ENCODE data around the gene ANGPT4. TPM values are rescaled to one million over a fixed set of nuclear protein-coding genes. Genes with fewer than 3 reads are reported as not detected.

ANGPT4 gene
- total RNA-seq, 1 donor from 2014 or later, result 0.05 TPM

DNA sequence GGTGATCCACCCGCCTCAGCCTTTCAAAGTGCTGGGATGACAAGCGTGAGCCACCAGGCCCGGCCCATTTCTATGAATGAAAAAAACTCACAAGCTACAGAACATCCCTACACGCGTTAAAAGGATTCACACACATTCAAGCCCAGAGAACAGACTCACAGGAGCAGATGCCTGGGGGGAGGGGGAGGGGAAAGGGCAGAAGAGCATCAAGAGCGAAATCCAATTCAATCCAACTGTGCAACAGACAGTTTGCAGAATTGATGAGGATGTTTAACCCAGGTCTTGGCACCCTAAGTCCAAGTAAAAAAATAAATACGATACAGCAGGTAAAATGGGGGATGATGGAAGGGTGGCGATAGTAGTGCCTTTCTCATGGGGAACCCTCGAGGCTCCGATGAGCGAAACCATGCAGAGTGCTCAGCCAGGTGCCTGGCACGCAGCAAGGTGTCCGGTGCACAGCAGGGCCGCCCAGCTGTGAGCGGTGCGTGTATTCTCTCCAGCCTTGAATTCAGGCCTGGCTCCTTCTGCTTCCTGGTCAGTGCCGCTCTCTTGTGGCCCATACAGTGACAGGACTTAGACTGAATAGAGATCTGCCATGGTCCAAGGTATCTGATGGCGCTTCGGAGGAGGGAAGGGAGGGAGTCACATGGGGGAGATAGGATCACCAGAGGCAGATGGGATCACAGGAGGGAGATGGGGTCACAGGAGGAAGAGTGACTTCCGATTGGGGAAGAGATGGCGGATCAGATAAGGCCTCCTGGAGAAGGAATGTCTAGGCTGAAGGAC lies 35.4 kb upstream of the ANGPT4 start:
- DNase-seq (ENCODE audit: low read depth) (no peak), FAIRE-seq (no peak)
- TF ChIP-seq EZH2 (IDR thresholded peaks at IDR 0.05; ENCODE audit: insufficient read depth, low read length), result no peak
- no peak for TF ChIP-seq CTCF (IDR thresholded peaks at IDR 0.05; ENCODE audit: insufficient read depth, low read depth, low read length)
- Histone ChIP-seq H3K36me3 (ENCODE audit: insufficient read depth, low read length) (no peaks in the 10 kb centered on the region), H4K20me1 (ENCODE audit: insufficient read depth, low read length) (no peaks in the 10 kb centered on the region), H3K9me3 (ENCODE audit: insufficient read depth, low read depth, low read length) (no peaks in the 10 kb centered on the region), H3K79me2 (ENCODE audit: insufficient read depth, low read length) (no peaks in the 10 kb centered on the region), H3K4me3 (ENCODE audit: insufficient read depth, low read depth, low read length) (no peak overlapping the region), H3K27me3 (ENCODE audit: insufficient read depth, low read length) (no peaks in the 10 kb centered on the region), H2AFZ (ENCODE audit: low read depth, low read length) (no peak overlapping the region), H3K4me1 (ENCODE audit: insufficient read depth, low read length) (no peaks in the 10 kb centered on the region), H3K9ac (ENCODE audit: low read length) (no peak overlapping the region), H3K27ac (ENCODE audit: low read depth, low read length) (no peak overlapping the region), H3K4me2 (ENCODE audit: low read length) (no peak overlapping the region)
- no peak overlapping the region for H3K27ac Mint-ChIP-seq (ENCODE audit: unreplicated experiment)
- no peaks in the 10 kb centered on the region for H3K9me3 Mint-ChIP-seq (ENCODE audit: unreplicated experiment)
- no peak overlapping the region for H3K4me3 Mint-ChIP-seq (ENCODE audit: unreplicated experiment)
- no peaks in the 10 kb centered on the region for H3K4me1 Mint-ChIP-seq (ENCODE audit: low read depth, unreplicated experiment)
- H3K36me3 Mint-ChIP-seq (ENCODE audit: low read depth, unreplicated experiment), result no peaks in the 10 kb centered on the region
- H3K27me3 Mint-ChIP-seq (ENCODE audit: low read depth, unreplicated experiment), result peaks cover 34% of the 10 kb centered on the region

- H3K4me1 Mint-ChIP-seq (ENCODE audit: low read depth, unreplicated experiment), result no peaks in the 10 kb centered on the region
- no peak overlapping the region for H3K9ac ChIP-seq (ENCODE audit: low read length)
- TF ChIP-seq CTCF (IDR thresholded peaks at IDR 0.05; ENCODE audit: insufficient read depth, low read depth, low read length) (no peak), EZH2 (IDR thresholded peaks at IDR 0.05; ENCODE audit: insufficient read depth, low read length) (no peak)
- H3K36me3 ChIP-seq (ENCODE audit: insufficient read depth, low read length), result no peaks in the 10 kb centered on the region
- H3K4me3 ChIP-seq (ENCODE audit: insufficient read depth, low read depth, low read length), result no peak overlapping the region
- no peak for DNase-seq (ENCODE audit: low read depth)
- no peak for FAIRE-seq
- H3K4me3 Mint-ChIP-seq (ENCODE audit: unreplicated experiment), result no peak overlapping the region
- H4K20me1 ChIP-seq (ENCODE audit: insufficient read depth, low read length), result no peaks in the 10 kb centered on the region
- no peaks in the 10 kb centered on the region for H3K27me3 ChIP-seq (ENCODE audit: insufficient read depth, low read length)
- no peaks in the 10 kb centered on the region for H3K4me1 ChIP-seq (ENCODE audit: insufficient read depth, low read length)
- H3K9me3 ChIP-seq (ENCODE audit: insufficient read depth, low read depth, low read length), result no peaks in the 10 kb centered on the region
- no peaks in the 10 kb centered on the region for H3K79me2 ChIP-seq (ENCODE audit: insufficient read depth, low read length)
- no peak overlapping the region for H3K27ac Mint-ChIP-seq (ENCODE audit: unreplicated experiment)
- H3K36me3 Mint-ChIP-seq (ENCODE audit: low read depth, unreplicated experiment), result no peaks in the 10 kb centered on the region
- no peak overlapping the region for H3K4me2 ChIP-seq (ENCODE audit: low read length)
- peaks cover 5% of the 10 kb centered on the region for H3K9me3 Mint-ChIP-seq (ENCODE audit: unreplicated experiment)
- H3K27ac ChIP-seq (ENCODE audit: low read depth, low read length), result no peak overlapping the region
- H2AFZ ChIP-seq (ENCODE audit: low read depth, low read length), result no peak overlapping the region
- peaks cover 31% of the 10 kb centered on the region for H3K27me3 Mint-ChIP-seq (ENCODE audit: low read depth, unreplicated experiment)
Observed at GRCh38 chr20:949717-950116, 33.6 kb upstream of the ANGPT4 start.

DNA sequence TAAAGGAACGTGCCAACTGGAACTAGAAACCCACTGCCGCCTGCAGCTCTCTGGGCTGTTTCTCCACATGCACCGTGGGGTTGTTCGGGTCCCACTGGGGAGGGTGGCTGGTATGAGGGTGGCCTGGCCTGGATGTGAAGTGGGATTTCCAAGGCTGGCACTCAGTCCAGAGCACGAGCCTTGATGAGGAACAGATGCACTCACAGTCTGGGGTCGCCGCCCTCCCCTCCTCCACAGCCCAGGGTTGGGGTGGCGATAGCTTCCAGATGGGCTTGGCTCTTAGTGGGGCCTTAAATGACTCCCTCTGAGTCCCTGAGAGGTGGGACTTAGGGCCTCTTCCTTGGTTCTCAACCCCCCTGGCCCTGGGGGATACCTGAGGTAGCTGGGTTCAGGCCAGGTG lies 30.7 kb upstream of the ANGPT4 start:
- Histone ChIP-seq H3K79me2 (ENCODE audit: insufficient read depth, low read length) (no peaks in the 10 kb centered on the region), H3K4me1 (ENCODE audit: insufficient read depth, low read length) (no peaks in the 10 kb centered on the region), H3K36me3 (ENCODE audit: insufficient read depth, low read length) (no peaks in the 10 kb centered on the region), H2AFZ (ENCODE audit: low read depth, low read length) (no peak overlapping the region), H3K4me2 (ENCODE audit: low read length) (no peak overlapping the region), H4K20me1 (ENCODE audit: insufficient read depth, low read length) (no peaks in the 10 kb centered on the region), H3K27ac (ENCODE audit: low read depth, low read length) (no peak overlapping the region), H3K4me3 (ENCODE audit: insufficient read depth, low read depth, low read length) (no peak overlapping the region), H3K9ac (ENCODE audit: low read length) (no peak overlapping the region), H3K9me3 (ENCODE audit: insufficient read depth, low read depth, low read length) (peaks cover 3% of the 10 kb centered on the region), H3K27me3 (ENCODE audit: insufficient read depth, low read length) (no peaks in the 10 kb centered on the region)
- no peak for FAIRE-seq
- H3K27ac Mint-ChIP-seq (ENCODE audit: unreplicated experiment), result no peak overlapping the region
- H3K9me3 Mint-ChIP-seq (ENCODE audit: unreplicated experiment), result peaks cover 5% of the 10 kb centered on the region
- no peaks in the 10 kb centered on the region for H3K4me1 Mint-ChIP-seq (ENCODE audit: low read depth, unreplicated experiment)
- DNase-seq (ENCODE audit: low read depth), result no peak
- TF ChIP-seq EZH2 (IDR thresholded peaks at IDR 0.05; ENCODE audit: insufficient read depth, low read length) (no peak), CTCF (IDR thresholded peaks at IDR 0.05; ENCODE audit: insufficient read depth, low read depth, low read length) (no peak)
- no peak overlapping the region for H3K4me3 Mint-ChIP-seq (ENCODE audit: unreplicated experiment)
- no peaks in the 10 kb centered on the region for H3K36me3 Mint-ChIP-seq (ENCODE audit: low read depth, unreplicated experiment)
- peaks cover 25% of the 10 kb centered on the region for H3K27me3 Mint-ChIP-seq (ENCODE audit: low read depth, unreplicated experiment)

Data from astrocyte (in vitro differentiated cells and primary cell).